NCI-H446 (cell line): ENCODE data around the gene OAS1.

Experiments
- DNase-seq, 2 experiments: peaks; one replicate each; lab custom pipeline; 2025; lab: John Stamatoyannopoulos, UW

OAS1 gene

DNA sequence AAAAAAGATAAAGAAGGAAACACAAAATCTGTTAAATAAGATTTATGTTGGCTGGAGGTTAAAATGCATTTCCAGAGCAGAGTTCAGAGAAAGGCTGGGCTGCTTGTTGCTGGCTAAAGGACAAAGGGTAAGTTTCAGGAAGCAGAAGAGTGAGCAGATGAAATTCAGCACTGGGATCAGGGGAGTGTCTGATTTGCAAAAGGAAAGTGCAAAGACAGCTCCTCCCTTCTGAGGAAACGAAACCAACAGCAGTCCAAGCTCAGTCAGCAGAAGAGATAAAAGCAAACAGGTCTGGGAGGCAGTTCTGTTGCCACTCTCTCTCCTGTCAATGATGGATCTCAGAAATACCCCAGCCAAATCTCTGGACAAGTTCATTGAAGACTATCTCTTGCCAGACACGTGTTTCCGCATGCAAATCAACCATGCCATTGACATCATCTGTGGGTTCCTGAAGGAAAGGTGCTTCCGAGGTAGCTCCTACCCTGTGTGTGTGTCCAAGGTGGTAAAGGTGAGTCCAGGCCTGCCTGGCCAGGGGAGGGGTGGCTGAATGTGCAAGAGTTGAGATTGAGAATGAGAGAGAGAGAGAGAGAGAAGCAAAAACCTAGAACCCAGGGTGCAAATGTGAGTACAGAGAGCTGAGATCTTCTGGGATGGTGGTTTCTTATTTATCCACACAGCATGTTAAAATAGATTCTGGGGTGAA lies at the start of gene OAS1:
OAS1 (plus strand) TSS at position 251 of the 703 bp plus-strand sequence; CDS start at position 329, 78 bp downstream.
- peak in 1 of 2 experiments; percentile 59 for DNase-seq

GRCh38 chr12:112859291-112859690 lies 47.5 kb upstream of the OAS1 start:
- no peak for DNase-seq

- DNase-seq = no peak
These were observed 46.6 kb upstream of the OAS1 start for GRCh38 chr12:112860181-112860580.

DNA sequence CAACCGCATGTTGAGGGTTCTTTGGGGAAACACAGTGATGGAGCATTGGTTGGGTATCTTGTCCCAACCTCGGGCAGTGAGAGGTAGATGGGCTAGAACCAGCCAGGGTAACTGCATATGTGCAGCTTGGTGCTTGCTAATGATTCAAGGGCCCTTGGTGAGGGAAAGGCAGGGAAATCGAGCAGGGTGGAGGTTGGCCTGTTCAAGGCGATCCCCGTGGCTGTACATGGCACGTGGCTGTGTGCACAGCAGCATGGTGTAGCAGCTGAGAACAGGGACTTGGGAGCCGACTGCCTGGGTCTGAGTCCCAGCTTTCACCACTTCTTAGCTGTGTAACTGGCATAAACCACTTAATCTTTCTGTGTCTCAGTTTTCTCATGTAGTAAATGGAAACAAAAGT lies 45.5 kb upstream of the OAS1 start:
- DNase-seq = no peak

DNA sequence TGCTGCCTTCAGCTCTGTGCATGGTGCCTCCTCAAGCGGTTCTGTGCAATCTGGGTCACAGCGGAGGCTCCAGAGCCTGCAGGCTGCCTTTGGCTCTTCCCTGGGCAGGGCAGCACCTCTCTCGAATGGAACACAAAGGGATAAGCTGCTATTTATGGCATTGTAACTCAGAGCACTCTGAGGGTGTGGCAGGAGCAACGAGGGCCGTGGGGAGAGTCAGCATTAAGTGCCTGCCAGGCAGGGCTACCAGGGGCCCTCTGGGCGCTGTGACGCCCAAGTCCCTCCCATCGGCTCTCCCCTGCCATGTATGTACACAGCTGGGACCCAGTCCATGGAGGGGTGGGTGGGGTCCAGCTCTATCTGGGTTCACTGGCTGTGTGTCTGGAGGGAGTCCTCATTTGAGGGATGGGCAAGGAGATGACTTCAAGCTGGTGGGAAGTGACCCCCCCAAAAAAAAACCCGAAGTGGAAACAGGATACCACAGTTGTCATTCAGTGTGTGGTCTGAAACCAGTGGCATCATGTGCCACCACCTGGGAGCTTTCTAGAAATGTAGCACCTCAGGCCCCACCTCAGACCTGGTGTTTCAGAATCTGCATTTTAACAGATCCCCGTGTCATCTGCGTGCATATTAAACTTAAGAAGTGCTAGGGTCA lies 44.0 kb upstream of the OAS1 start:
- no peak for DNase-seq

- no peak for DNase-seq
These were observed 38.2 kb upstream of the OAS1 start for GRCh38 chr12:112868459-112869041.

DNA sequence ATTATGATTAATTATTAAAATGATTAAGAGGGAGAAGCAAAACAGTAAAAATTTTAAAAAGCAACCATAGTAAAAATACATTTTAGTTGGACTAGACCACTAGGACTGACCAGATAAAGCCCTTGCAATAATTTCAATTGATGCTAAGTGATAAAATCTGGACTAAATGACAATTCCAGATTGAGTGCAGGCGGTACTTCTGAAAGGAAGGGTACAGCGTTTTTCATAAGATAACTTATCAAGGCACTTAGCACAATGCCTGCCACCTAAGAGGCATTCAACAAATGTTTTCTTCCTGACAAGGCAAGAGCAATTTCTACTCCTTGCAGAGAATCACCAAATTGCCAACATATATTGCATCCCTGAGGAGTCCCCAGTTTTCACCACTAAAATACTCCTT lies 37.7 kb upstream of the OAS1 start:
- DNase-seq = no peak

DNA sequence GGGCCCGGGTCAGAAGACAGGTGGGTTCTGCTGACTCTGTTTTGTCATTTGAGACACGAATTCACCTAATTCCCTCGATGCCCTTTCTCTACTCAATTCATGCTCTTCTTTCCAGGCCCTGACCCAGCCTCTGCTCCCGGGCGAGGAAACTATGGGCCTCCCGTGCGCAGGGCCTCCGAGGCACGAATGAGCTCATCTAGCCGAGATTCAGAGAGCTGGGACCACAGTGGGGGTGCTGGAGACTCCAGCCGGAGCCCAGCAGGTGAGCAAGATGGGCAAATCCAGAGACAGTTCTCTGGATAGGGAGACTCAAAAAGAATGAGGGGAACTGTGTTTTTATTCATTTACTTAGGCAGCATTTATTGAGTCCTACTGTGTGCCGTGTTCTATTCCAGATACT lies 37.0 kb upstream of the OAS1 start:
- no peak for DNase-seq

DNA sequence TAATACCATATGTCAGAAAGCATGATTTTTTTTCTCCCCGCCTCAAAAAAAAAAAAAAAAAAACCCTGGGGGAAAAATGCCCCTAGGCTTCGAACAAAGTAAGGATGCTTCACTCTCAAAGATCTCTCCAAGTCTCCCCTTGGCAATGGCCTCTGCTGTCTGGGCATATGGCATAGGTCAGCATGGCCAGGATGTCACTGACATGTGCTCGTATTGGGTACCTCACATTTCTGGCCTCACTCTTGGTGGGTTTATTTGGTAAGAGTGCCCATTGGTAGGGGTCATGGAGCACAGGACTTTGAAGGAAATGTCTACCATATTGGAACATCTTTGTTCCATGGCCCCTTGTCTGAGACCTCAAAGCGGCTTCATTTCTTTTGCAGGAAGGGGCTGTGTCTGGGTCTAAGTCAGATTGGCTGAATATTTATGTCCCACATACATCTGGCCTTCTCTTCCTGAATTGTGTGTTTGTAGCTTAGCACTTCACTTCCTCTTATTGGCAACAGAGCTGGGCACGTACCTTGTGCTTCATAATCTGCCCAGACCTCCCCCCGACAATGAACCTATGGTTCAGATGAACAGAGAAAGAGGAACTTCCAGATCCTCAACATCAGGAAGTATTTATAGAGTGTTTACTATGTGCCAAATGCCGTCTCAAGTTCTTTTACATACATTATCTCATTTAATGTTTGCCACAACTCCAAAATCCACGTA lies 36.3 kb upstream of the OAS1 start:
- DNase-seq = no peak

DNA sequence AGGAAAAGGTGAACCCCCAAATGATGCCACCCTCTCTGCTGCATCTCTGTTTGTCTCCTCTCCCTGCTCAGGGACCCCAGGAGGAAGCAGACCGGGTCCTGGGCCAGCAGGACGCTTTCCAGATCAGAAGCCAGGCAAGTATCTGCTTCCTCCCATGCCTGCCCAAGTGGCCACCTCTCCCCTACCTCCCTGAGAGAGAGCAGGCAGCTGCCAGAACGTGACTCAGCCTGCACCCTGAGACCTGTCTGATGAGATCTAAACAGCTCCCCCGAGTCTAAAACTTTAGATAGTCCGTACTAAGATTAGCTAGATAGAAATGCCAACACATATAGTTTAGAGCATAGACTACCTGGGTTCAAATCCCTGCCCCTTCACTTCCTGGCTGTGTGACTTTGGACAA lies 31.2 kb upstream of the OAS1 start:
- no peak for DNase-seq

DNA sequence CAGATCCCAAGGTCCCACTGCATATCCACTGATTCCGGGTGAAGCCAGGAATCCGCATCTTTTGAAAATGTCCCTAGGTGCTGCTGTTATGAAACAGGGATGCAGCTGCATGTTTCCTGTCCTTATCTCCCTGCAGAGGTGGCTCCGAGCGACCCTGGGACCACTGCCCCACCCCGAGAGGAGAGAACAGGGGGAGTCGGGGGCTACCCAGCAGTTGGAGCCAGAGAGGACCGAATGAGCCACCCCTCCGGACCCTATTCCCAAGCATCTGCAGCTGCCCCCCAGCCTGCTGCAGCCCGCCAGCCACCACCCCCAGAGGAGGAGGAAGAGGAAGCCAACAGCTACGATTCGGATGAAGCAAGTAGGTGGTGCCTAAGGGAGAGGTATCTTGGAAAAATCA lies 30.3 kb upstream of the OAS1 start:
- no peak for DNase-seq

- no peak for DNase-seq
These were observed 29.8 kb upstream of the OAS1 start for GRCh38 chr12:112877006-112877405.

DNA sequence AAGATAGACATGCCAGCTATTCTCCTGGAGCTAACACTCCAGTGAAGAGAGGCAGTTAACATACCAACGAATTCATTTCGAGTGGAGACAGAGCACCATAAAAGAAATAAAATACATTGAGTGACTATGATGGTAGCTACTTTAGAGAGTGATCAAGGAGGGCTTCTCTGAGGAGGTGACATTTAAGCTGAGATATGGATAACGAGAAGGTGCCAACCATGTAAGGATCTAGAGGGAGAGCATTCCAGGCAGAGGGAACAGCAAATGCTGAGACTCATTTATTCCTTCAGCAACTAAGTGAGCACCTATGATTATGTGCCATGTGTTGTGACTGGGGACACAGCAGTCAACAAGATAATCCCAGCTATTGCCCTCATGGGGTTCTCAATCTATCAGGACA lies 28.3 kb upstream of the OAS1 start:
- no peak for DNase-seq

DNA sequence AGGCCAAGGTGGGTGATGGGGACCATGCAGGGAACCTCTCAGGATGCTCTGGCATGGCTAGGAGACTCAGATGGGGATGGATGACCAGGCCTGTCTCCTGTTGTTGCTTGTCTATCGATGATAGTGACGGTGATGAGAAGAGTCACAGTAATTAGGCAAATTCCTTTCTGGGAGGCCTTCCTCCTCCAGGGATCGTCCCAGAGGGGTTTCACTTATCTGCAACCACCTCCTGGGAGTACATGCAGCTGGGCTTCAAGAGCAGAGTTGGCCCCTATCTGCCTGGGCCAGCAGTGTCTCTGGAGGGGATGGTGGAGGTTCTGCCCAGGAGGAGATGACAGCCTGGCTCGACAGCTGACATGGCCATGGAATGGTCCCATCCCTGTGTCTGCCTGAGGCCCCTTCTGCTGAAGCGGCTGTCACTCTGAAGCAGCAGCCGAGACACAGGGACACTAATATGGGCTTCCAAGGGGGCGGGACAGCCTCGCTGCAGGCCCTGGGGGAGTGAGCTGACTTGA lies 27.5 kb upstream of the OAS1 start:
- no peak for DNase-seq

GRCh38 chr12:112881602-112882001 lies 25.2 kb upstream of the OAS1 start:
- peak; percentile 76 to 96 for DNase-seq

- DNase-seq = no peak
These were observed 21.5 kb upstream of the OAS1 start for GRCh38 chr12:112885236-112885635.

GRCh38 chr12:112887550-112887949 lies 19.2 kb upstream of the OAS1 start:
- no peak for DNase-seq

GRCh38 chr12:112891093-112892024 lies 15.4 kb upstream of the OAS1 start:
- peak in 1 of 2 experiments; percentile 73 for DNase-seq

- no peak for DNase-seq
These were observed 13.9 kb upstream of the OAS1 start for GRCh38 chr12:112892856-112893255.

DNA sequence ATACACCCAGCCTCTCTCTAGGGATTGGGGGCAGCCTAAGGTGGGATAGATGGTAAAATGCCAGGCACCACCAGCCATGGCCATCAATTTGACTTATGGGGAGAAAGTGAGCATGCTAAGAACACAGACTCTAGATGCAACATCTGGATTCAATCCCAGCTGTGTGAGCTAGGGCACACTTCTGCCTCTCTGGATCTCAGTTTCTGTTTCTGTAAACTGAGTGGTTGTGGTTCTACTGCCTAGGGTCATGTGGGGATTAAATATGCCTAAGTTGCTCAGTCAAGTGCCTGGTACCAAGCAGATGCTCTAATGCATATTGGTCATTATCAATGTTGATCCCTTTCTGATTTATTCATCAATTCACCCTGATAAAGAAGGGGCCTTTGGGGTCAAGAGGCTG lies 12.6 kb upstream of the OAS1 start:
- DNase-seq = no peak

DNA sequence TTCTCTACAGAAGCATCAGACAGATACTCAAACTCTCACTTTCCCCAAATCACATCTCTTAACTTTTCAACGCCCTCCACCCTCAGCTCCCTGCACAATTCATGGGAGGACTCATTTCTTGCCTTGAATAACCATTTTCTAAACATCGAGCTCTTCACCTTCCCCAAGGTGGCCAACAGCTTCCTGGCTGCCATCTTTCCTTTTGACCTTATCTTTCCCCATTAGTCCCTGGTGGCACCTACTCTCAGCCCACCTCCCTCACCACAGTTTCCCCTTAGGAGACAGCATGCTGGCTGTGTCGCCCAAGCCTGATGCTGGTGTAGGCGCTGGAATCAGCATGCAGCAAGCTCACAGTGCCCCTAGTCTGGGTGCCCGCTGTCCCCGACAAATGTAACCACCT lies 8.4 kb upstream of the OAS1 start:
- DNase-seq = no peak
